ENCODE data around the gene NABP2. TPM values are rescaled to one million over a fixed set of nuclear protein-coding genes. Genes with fewer than 3 reads are reported as not detected.

Gene NABP2
- total RNA-seq, 2 donors from 2014 or later = 61.0 to 96.6 TPM

DNA sequence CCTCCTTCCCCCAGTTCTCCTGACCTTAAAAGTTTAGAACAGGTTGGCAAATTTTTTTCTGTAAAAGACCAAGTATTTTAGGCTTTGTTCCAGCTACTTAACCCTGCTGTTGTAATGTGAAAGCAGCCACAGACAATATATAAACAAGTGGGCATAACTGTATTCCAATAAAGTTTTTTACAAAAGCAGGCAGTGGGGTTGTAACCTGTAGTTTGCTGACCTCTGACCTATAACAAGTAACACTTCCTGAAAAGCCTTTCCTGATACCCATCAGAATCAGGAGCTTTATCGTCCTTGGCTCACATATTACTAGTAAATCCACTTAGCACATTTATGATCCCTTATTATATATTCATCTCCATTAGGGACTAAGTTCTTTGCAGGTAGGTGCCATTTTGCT is 21.8 kb upstream of the NABP2 start:
- no peak for ATAC-seq (replicated peaks)
- Mint-ChIP-seq H3K4me3 (no peak overlapping the region), H3K27me3 (no peaks in the 10 kb centered on the region), H3K9me3 (no peaks in the 10 kb centered on the region), H3K27ac (peak overlapping the region; percentile 13), H3K36me3 (ENCODE audit: low read depth) (peaks cover 34% of the 10 kb centered on the region), H3K4me1 (peaks cover 9% of the 10 kb centered on the region)

DNA sequence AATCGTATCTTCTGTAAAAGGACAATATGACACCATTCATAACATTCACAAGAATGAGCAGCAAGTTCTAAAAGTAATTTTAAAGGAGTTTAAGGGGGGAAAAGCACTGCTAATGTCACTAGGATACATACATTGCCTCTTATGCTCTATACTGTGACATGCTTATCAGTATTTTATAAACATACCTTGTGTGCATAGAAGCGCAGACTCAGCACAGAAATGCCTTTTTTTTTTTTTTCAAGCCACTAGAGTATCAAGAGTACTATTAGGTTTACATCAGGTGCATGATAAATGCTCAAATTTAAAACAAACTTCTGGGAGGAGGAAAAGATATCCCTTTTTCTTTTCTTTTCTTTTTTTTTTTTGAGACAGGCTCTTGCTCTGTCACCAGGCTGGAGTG is 21.3 kb upstream of the NABP2 start:
- H3K4me1 Mint-ChIP-seq = peaks cover 9% of the 10 kb centered on the region
- H3K27me3 Mint-ChIP-seq = no peaks in the 10 kb centered on the region
- H3K36me3 Mint-ChIP-seq (ENCODE audit: low read depth) = peaks cover 39% of the 10 kb centered on the region
- no peaks in the 10 kb centered on the region for H3K9me3 Mint-ChIP-seq
- no peak overlapping the region for H3K4me3 Mint-ChIP-seq
- ATAC-seq (replicated peaks) = no peak
- H3K27ac Mint-ChIP-seq = peak overlapping the region; percentile 13

DNA sequence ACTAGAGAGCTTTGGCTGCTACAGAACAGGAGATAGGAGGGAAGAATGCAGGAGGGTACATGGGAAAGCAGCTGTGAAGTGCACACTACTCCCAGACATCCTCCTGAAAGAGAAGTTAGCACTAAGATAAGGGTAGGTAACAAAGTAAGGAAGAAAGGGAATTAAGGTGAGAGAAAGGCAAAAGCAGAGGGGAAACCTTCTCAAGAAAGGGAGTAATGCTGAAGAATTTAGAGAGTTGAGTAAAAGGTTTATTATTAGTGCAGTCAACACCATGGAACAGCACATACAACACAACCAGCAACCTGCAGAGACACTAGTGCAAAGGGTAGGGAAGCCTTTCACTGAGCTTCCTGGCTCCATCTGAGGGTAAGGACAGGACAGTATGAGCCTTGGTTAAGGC is 19.9 kb upstream of the NABP2 start:
- no peak for ATAC-seq (replicated peaks)
- Mint-ChIP-seq H3K9me3 (no peaks in the 10 kb centered on the region), H3K4me1 (peaks cover 9% of the 10 kb centered on the region), H3K27me3 (no peaks in the 10 kb centered on the region), H3K36me3 (ENCODE audit: low read depth) (peaks cover 53% of the 10 kb centered on the region), H3K4me3 (no peak overlapping the region), H3K27ac (peak overlapping the region; percentile 3)

DNA sequence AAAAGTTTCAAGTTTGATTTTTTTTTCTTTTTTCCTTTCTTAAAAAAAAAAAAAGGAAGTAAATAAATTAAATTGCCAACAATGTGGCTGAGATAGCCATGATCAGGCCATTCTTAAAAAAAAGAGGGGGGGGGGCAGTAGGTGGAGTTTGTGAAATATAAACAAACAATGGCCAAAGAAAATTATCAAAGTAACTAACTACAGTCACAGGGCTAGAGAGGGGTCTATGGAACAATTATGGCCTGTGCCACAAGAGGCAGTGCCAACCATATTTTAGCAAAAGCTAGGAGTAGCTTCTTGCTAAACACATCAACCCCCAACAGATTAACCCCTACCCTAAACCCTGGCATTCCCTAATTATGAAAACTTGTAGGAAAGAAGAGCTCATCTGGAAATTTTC is 18.7 kb upstream of the NABP2 start:
- no peaks in the 10 kb centered on the region for H3K9me3 Mint-ChIP-seq
- H3K4me1 Mint-ChIP-seq = peaks cover 9% of the 10 kb centered on the region
- peaks cover 65% of the 10 kb centered on the region for H3K36me3 Mint-ChIP-seq (ENCODE audit: low read depth)
- ATAC-seq (replicated peaks) = no peak
- H3K27ac Mint-ChIP-seq = no peak overlapping the region
- H3K4me3 Mint-ChIP-seq = no peak overlapping the region
- no peaks in the 10 kb centered on the region for H3K27me3 Mint-ChIP-seq

DNA sequence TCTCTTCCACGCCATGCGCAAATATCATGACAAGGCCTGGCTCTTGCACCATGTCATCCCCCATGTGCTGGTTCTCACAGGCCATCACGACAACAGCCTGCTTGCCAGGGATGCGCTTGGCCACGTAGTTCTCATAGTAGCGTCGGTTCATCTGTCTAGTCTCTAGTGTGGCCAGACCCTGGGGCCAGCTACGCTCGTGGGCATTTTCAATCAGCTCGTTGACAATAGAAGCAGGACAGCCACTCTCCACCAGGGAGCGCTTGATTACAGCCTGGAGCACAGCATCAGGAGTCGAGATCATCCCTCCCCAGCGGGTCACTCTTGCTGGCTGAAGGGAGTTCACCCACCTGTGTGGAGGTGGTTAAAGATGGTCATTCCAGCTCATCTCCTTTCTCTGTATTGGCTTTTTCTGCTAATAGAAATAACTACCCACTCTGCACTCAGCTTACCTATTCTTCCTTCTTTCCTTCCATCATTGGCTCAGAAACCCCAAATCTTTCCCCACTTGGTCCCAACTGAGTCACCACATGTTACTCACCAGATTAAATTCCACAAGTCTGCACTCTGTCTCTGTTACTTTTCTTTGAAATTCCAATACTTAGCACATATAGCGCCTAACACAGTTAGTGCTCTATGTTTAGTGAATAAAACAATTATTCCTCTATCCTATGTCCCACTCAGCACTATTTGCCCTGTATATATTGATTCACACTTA is 17.5 kb upstream of the NABP2 start:
- Mint-ChIP-seq H3K4me3 (no peak overlapping the region), H3K27ac (peak overlapping the region; percentile 31), H3K27me3 (no peaks in the 10 kb centered on the region), H3K4me1 (peaks cover 9% of the 10 kb centered on the region), H3K9me3 (no peaks in the 10 kb centered on the region), H3K36me3 (ENCODE audit: low read depth) (peaks cover 77% of the 10 kb centered on the region)
- ATAC-seq (replicated peaks) = peak; percentile 70

DNA sequence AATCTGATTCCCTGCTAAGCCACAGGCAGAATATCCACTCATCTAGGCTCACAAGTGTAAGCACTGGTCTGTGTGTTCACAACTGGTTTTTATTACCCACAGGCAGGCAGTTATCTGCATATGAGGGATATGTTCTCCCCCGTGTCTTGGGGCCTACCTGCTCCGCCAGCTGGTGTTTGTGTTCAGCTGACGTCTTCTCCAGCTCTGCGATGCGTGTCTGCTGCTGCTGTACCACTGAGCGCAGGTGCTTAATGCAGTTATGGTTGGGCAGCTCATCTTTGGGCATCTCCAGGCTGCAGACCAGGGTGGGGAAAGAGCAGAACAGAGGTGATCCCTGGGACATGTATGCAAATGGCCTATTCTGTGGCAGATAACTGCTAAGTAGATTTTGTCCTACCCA is 16.1 kb upstream of the NABP2 start:
- peaks cover 9% of the 10 kb centered on the region for H3K4me1 Mint-ChIP-seq
- H3K27ac Mint-ChIP-seq = no peak overlapping the region
- no peak overlapping the region for H3K4me3 Mint-ChIP-seq
- ATAC-seq (replicated peaks) = no peak
- H3K36me3 Mint-ChIP-seq (ENCODE audit: low read depth) = peaks cover 91% of the 10 kb centered on the region
- no peaks in the 10 kb centered on the region for H3K27me3 Mint-ChIP-seq
- no peaks in the 10 kb centered on the region for H3K9me3 Mint-ChIP-seq

DNA sequence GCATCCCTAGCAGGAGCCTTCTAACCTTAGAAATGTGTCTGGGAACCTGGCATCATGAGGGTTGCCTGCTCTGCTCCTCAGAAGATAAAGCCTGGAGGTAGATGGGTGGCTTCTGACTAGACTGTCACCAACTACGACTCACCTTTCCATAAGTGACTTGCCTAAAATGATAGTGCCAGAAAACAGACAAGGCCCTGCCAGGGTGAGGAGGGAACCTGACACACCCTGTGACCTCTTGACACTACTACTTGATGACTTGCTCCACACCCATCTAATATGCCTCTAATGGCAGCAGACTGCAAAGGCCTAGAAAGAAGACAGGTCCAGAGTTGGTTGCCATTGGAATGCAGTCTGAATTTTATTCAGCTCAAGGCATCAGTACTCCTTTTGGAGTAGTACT is 11.8 kb upstream of the NABP2 start:
- no peaks in the 10 kb centered on the region for H3K9me3 Mint-ChIP-seq
- H3K27me3 Mint-ChIP-seq = no peaks in the 10 kb centered on the region
- peak; percentile 96 for ATAC-seq (replicated peaks)
- peak overlapping the region; percentile 68 for H3K27ac Mint-ChIP-seq
- no peak overlapping the region for H3K4me3 Mint-ChIP-seq
- H3K36me3 Mint-ChIP-seq (ENCODE audit: low read depth) = peaks cover 96% of the 10 kb centered on the region
- H3K4me1 Mint-ChIP-seq = peaks cover 5% of the 10 kb centered on the region

DNA sequence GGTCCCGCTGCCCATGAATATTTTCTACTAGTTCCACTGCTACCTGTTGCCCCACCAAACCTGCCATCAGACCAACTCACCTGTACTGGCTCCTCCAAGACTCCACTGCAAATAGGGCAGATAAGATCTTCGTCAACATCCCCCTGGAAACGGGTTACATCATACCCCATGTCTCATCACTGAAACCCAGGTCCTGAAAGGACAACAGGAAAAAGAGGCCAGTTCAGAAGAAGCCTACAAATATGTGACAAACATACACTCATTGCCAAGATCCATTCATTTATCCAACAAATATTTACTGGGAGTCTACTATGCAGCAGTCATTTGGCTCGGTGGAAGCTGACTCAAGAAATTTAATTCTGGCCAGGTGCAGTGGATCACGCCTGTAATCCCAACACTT is 10.3 kb upstream of the NABP2 start:
- Mint-ChIP-seq H3K27me3 (no peaks in the 10 kb centered on the region), H3K36me3 (ENCODE audit: low read depth) (peaks cover 81% of the 10 kb centered on the region), H3K4me1 (peaks cover 5% of the 10 kb centered on the region), H3K4me3 (no peak overlapping the region), H3K9me3 (no peaks in the 10 kb centered on the region), H3K27ac (no peak overlapping the region)
- no peak for ATAC-seq (replicated peaks)

DNA sequence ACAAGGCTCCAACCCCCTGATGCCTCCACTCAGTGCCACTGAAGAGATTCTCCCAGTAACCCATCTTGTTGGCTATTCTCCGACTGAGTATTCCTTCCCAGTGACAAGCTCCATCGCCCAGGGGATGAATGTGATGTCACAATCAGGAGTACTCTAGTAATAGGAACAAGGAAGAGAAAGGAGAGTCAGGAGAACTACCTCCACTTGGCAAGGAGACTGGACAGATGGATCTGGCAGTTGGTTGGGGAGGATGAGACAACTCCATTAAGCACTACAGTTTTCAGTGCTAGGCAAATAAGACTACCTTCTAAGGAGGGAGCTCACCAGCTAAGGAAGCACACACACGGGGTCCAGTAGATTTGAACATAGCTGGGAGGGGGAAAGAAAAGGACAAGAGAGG is 7.7 kb upstream of the NABP2 start:
- no peaks in the 10 kb centered on the region for H3K9me3 Mint-ChIP-seq
- no peak for ATAC-seq (replicated peaks)
- H3K4me1 Mint-ChIP-seq = peaks cover 5% of the 10 kb centered on the region
- no peak overlapping the region for H3K4me3 Mint-ChIP-seq
- no peaks in the 10 kb centered on the region for H3K27me3 Mint-ChIP-seq
- peaks cover 58% of the 10 kb centered on the region for H3K36me3 Mint-ChIP-seq (ENCODE audit: low read depth)
- peak overlapping the region; percentile 67 for H3K27ac Mint-ChIP-seq

DNA sequence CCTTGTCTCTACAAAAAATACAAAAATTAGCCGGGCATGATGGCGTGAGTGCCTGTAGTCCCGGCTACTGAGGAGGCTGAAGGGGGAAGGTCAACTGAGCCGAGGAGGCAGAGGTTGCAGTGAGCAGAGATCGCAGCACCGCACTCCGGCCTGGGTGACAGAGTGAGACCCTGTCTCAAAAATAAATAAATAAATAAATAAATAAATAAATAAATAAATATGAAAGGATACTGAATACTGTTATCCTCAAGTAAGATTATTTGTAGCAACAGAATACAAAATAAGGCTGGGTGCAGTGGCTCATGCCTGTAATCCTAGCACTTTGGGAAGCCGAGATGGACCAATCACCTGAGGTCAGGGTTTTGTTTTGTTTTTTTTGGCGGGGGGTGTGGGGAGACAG is 4.3 kb upstream of the NABP2 start:
- Mint-ChIP-seq H3K4me3 (no peak overlapping the region), H3K9me3 (no peaks in the 10 kb centered on the region), H3K36me3 (ENCODE audit: low read depth) (peaks cover 36% of the 10 kb centered on the region), H3K27me3 (no peaks in the 10 kb centered on the region), H3K27ac (no peak overlapping the region), H3K4me1 (peaks cover 18% of the 10 kb centered on the region)
- no peak for ATAC-seq (replicated peaks)

DNA sequence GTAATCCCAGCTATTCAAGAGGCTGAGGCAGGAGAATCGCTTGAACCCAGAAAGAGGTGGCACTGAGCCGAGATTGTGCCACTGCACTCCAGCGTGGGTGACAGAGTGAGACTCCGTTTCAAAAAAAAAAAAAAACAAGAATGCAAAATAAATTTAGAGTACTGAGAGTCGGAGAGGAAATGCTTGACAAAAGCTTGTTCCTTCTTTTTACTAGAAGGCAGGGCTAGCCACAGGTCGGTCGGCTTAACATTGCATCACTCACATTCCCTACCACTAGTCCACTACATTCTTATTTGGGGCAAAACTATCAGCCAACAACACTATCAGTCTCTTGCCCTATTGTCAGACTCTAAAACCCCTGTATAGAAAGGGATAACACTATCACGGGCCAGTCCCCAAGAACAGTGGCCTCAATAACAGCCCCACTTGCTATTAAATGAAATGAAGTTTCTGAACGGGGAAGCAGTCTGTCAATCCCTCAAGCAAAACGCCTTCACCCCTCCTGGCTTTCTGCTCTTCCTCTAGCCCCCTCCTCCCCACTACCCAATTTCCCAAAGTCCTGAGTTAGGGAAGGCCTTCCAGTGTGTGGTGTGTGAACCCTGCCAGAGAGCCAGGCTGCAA is 3.4 kb upstream of the NABP2 start:
- H3K4me3 Mint-ChIP-seq = peak overlapping the region; percentile 100
- ATAC-seq (replicated peaks) = no peak
- peaks cover 36% of the 10 kb centered on the region for H3K36me3 Mint-ChIP-seq (ENCODE audit: low read depth)
- no peaks in the 10 kb centered on the region for H3K9me3 Mint-ChIP-seq
- H3K27me3 Mint-ChIP-seq = no peaks in the 10 kb centered on the region
- H3K27ac Mint-ChIP-seq = peak overlapping the region; percentile 99
- peaks cover 27% of the 10 kb centered on the region for H3K4me1 Mint-ChIP-seq

DNA sequence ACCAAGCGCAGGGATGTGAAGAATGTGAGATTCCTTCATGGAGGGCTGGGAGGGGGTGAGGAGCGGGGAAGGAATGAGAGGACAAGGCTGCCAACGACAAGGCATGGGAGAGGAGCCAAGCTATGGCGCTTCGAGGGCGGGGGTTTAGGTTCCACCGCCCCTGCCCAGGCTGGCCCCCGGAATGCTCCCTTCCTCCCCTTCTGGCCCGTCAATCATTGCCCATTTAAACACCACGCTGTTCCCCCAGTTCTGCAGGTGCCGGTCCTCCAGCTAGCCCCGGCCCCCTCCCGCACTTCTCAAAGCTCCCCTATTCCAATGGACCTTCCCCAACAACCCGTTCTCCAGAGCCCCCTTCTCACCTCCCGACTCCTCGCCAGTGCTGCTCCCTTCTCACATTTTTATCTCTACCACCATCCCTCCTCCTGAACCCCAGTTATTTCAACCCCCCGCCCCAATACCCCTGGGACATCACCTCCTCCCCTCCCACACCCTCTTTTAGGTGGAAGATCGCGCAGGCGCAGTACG is 2.8 kb upstream of the NABP2 start:
- H3K27ac Mint-ChIP-seq = peak overlapping the region; percentile 99
- H3K9me3 Mint-ChIP-seq = no peaks in the 10 kb centered on the region
- ATAC-seq (replicated peaks) = peak; percentile 35
- H3K36me3 Mint-ChIP-seq (ENCODE audit: low read depth) = peaks cover 36% of the 10 kb centered on the region
- peaks cover 27% of the 10 kb centered on the region for H3K4me1 Mint-ChIP-seq
- H3K4me3 Mint-ChIP-seq = peak overlapping the region; percentile 100
- H3K27me3 Mint-ChIP-seq = no peaks in the 10 kb centered on the region

DNA sequence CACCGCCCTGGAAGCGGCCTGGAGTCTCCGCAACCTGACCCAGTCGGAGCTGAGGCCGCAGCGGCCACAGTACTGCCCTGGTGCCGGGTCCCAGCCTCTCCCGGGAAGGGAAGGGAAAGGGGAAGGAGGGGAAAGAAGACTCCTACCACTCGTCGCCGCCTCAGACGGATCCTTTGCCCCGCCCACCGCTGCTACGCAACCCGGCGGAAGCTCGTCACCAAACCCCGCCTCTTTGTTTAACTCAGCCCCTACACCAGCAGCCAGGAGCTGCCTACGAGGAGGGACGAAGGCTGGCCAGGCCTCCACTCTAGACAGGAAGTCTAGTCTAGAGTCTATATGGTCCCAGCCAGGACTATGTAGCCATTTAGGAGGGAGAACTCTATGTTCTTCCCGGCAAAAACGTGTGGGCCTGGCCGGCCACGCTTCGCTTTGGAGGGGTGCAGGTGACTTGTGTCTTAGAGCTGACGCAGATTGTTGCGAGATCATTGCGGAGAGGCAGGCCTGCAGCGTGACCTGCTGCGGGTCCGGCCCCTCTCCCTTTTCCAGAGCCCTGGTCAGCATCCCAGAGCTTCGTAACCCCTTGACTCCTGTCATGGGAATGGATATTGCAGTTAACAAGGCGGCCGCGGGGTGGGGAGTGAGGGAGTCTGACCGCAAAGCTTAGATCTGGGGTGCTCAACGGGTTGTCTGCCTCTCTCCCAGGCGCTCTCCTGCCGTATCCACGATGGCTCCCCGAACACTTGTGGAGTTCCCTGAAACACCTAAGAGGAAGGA is 2.2 kb upstream of the NABP2 start, which contains the start of gene RNF41:
TSS of gene RNF41 (minus strand) at position 166 of the 774 bp plus-strand sequence. CDS start 7,875 bp downstream, outside the sequence.
- H3K36me3 Mint-ChIP-seq (ENCODE audit: low read depth) = peaks cover 36% of the 10 kb centered on the region
- H3K4me1 Mint-ChIP-seq = peaks cover 23% of the 10 kb centered on the region
- peak within 1 kb of the TSS; percentile 99 for H3K27ac Mint-ChIP-seq
- no peaks in the 10 kb centered on the region for H3K27me3 Mint-ChIP-seq
- no peaks in the 10 kb centered on the region for H3K9me3 Mint-ChIP-seq
- H3K4me3 Mint-ChIP-seq = peak within 1 kb of the TSS; percentile 100
- ATAC-seq (replicated peaks) = peak; percentile 88

DNA sequence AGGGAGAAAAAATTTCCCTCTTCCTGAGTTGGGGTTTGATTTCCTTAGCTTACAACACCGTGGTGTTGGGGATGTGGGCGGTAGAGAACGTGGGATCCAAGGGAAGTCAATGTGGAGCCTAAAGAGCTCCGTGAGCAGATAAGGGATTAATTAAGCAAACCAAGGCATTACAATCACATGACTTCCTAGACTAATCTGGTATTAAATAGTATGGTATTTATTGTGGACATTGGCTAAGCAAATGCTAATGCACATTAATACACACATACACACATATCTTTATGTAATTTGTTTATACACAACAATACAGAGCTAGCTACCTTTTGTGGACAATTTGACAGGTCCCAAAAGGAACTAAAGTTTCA is 1.6 kb upstream of the NABP2 start:
- peaks cover 23% of the 10 kb centered on the region for H3K4me1 Mint-ChIP-seq

More for the DNA sequence above, 1.6 kb upstream of the NABP2 start:
- H3K27ac Mint-ChIP-seq = peak overlapping the region; percentile 99
- no peaks in the 10 kb centered on the region for H3K27me3 Mint-ChIP-seq
- peaks cover 42% of the 10 kb centered on the region for H3K36me3 Mint-ChIP-seq (ENCODE audit: low read depth)
- no peaks in the 10 kb centered on the region for H3K9me3 Mint-ChIP-seq
- peak overlapping the region; percentile 100 for H3K4me3 Mint-ChIP-seq
- ATAC-seq (replicated peaks) = no peak

Measured in activated T-helper 17 cell treated with anti-CD3 and anti-CD28 coated beads, Interleukin-2, amount 50 U/mL, for 72 hours (primary cell).